ENCODE results near the gene ARHGEF11.

GRCh38 chr1:156973417-156973816 lies 72.1 kb downstream of the ARHGEF11 start:
- TF ChIP-seq CTCF (IDR thresholded peaks at IDR 0.05; ENCODE audit: borderline replicate concordance, extremely low read depth, low read length, poor library complexity, severe bottlenecking) = no peak
- no peak for TF ChIP-seq EZH2 (IDR thresholded peaks at IDR 0.05; ENCODE audit: borderline replicate concordance, low read depth, low read length, severe bottlenecking)

Data from DND-41 (cell line).